ENCODE measurements around the gene APOL1. TPM values are rescaled to one million over a fixed set of nuclear protein-coding genes. Genes with fewer than 3 reads are reported as not detected.
"Not testable (repeated sequence)": the region's sequence is repeated elsewhere in the genome, so short reads cannot be mapped to it uniquely, and the experiment has no call there.

Gene APOL1
- total RNA-seq, 1 experiment from 2014 or later: 16.0 TPM

GRCh38 chr22:36228944-36229343, 24.0 kb upstream of the APOL1 start:
- no peaks in the 10 kb centered on the region for H3K27me3 ChIP-seq (ENCODE audit: control insufficient read depth, insufficient read depth, low read length)
- H3K27ac ChIP-seq (ENCODE audit: low read length): no peak overlapping the region
- H3K4me3 ChIP-seq (ENCODE audit: low read depth in 2 of 2, low read length in 2 of 2): no peak overlapping the region
- in situ Hi-C loops (cut with HindIII; ENCODE audit: low pct_unique_long_range_greater_than_20kb, low sequenced_read_pairs) (no loop called here), intact Hi-C loops (cut with micrococcal nuclease; ENCODE audit: unreplicated experiment) (no loop called here)
- POLR2A ChIA-PET: no interaction called here
- H3K4me1 ChIP-seq (ENCODE audit: control insufficient read depth, insufficient read depth, low read length): no peaks in the 10 kb centered on the region
- ATAC-seq: no peak
- CTCF ChIA-PET: no interaction called here
- TF ChIP-seq CTCF (IDR thresholded peaks at IDR 0.05): no peak
- TF ChIP-seq REST (IDR thresholded peaks at IDR 0.05; ENCODE audit: insufficient read depth in 1 of 2, low read depth in 2 of 2, low read length in 1 of 2): no peak
- TF ChIP-seq TCF7L2 (IDR thresholded peaks at IDR 0.05; ENCODE audit: low read depth, low read length): no peak
- no peak for TF ChIP-seq SIN3A (IDR thresholded peaks at IDR 0.05; ENCODE audit: borderline replicate concordance, insufficient read depth, low read depth, low read length)
- TF ChIP-seq POLR2AphosphoS5 (IDR thresholded peaks at IDR 0.05; ENCODE audit: low read depth, low read length): no peak
- H3K9me3 ChIP-seq (ENCODE audit: control insufficient read depth, insufficient read depth, low read depth, low read length): no peaks in the 10 kb centered on the region
- no TSS peak for BruUV-seq (replicated peaks)
- no peaks in the 10 kb centered on the region for H3K36me3 ChIP-seq (ENCODE audit: control insufficient read depth, insufficient read depth, low read length)
- no peak for DNase-seq (ENCODE audit: low read depth, low spot score)

GRCh38 chr22:36229649-36230048, 23.3 kb upstream of the APOL1 start:
- H3K27me3 ChIP-seq (ENCODE audit: control insufficient read depth, insufficient read depth, low read length); H3K9me3 ChIP-seq (ENCODE audit: control insufficient read depth, insufficient read depth, low read depth, low read length); ATAC-seq; H3K36me3 ChIP-seq (ENCODE audit: control insufficient read depth, insufficient read depth, low read length); in situ Hi-C loops (cut with HindIII; ENCODE audit: low pct_unique_long_range_greater_than_20kb, low sequenced_read_pairs); POLR2A ChIA-PET; H3K4me3 ChIP-seq (ENCODE audit: low read depth in 2 of 2, low read length in 2 of 2); CTCF ChIA-PET; intact Hi-C loops (cut with micrococcal nuclease; ENCODE audit: unreplicated experiment); H3K27ac ChIP-seq (ENCODE audit: low read length); DNase-seq (ENCODE audit: low read depth, low spot score); BruUV-seq (replicated peaks); H3K4me1 ChIP-seq (ENCODE audit: control insufficient read depth, insufficient read depth, low read length): not testable (repeated sequence)

GRCh38 chr22:36231051-36231450, 21.9 kb upstream of the APOL1 start:
- CTCF ChIA-PET; in situ Hi-C loops (cut with HindIII; ENCODE audit: low pct_unique_long_range_greater_than_20kb, low sequenced_read_pairs); H3K36me3 ChIP-seq (ENCODE audit: control insufficient read depth, insufficient read depth, low read length); ATAC-seq; H3K4me3 ChIP-seq (ENCODE audit: low read depth in 2 of 2, low read length in 2 of 2); intact Hi-C loops (cut with micrococcal nuclease; ENCODE audit: unreplicated experiment); H3K4me1 ChIP-seq (ENCODE audit: control insufficient read depth, insufficient read depth, low read length); DNase-seq (ENCODE audit: low read depth, low spot score); H3K27ac ChIP-seq (ENCODE audit: low read length); H3K27me3 ChIP-seq (ENCODE audit: control insufficient read depth, insufficient read depth, low read length); BruUV-seq (replicated peaks); POLR2A ChIA-PET; H3K9me3 ChIP-seq (ENCODE audit: control insufficient read depth, insufficient read depth, low read depth, low read length): not testable (repeated sequence)

Data from Panc1 (cell line).